Keratinocyte (primary cell): ENCODE data around the gene SYCE3. TPM values are rescaled to one million over a fixed set of nuclear protein-coding genes. Genes with fewer than 3 reads are reported as not detected.

Experiments
- DNase-seq: peaks from one replicate; pipeline ENCODE4 v3.0.0-alpha.2; 2011; ENCODE audit warnings: low read depth, missing footprints, low spot score
- FAIRE-seq: peaks from 2 replicates; lab custom pipeline; 2011; peaks lifted over from hg19 to GRCh38; lab: Jason Lieb, UNC
- H2AFZ ChIP-seq: 2 replicates; pipeline ENCODE4 v1.6.0; 2012; ENCODE audit warnings: low read length, control low read depth, inconsistent platforms; ENCODE audit not compliant: control insufficient read depth
- H3K27ac ChIP-seq: 2 replicates; pipeline ENCODE4 v1.5.1; 2011; ENCODE audit warnings: low read length; ENCODE audit not compliant: control insufficient read depth, insufficient read depth
- H3K27me3 ChIP-seq: 3 replicates; pipeline ENCODE4 v1.6.0; 2011; ENCODE audit warnings: low read length; ENCODE audit not compliant: control insufficient read depth, insufficient read depth; ENCODE audit errors: extremely low read depth
- H3K36me3 ChIP-seq, 2 experiments: 2 replicates in 1 of 2; 3 replicates in 1 of 2; pipeline ENCODE4 v1.5.1; 2011; ENCODE audit warnings: low read length in 2 of 2, mild to moderate bottlenecking in 1 of 2; ENCODE audit not compliant: control insufficient read depth in 2 of 2, insufficient read depth in 2 of 2; ENCODE audit errors: extremely low read depth in 1 of 2
- H3K4me1 ChIP-seq: 3 replicates; pipeline ENCODE4 v1.5.1; 2011; ENCODE audit warnings: low read length; ENCODE audit not compliant: control insufficient read depth, insufficient read depth; ENCODE audit errors: extremely low read depth
- H3K4me2 ChIP-seq: 3 replicates; pipeline ENCODE4 v1.6.0; 2011; ENCODE audit warnings: low read depth, low read length; ENCODE audit not compliant: control insufficient read depth, insufficient read depth; ENCODE audit errors: extremely low read depth
- H3K4me3 ChIP-seq, 3 experiments: fragments of 200-600 bp in 1 of 3; sonication (generic) in 1 of 3; 2 replicates in 2 of 3; 3 replicates in 1 of 3; pipeline ENCODE4 v1.5.1; 2011 to 2016; ENCODE audit warnings: low read length in 3 of 3, mild to moderate bottlenecking in 3 of 3, control low read depth in 2 of 3, inconsistent platforms in 1 of 3, low read depth in 1 of 3, mixed read lengths in 1 of 3, mixed run types in 1 of 3, moderate library complexity in 1 of 3; ENCODE audit not compliant: control insufficient read depth in 2 of 3, insufficient read depth in 2 of 3; ENCODE audit errors: extremely low read depth in 1 of 3
- H3K79me2 ChIP-seq: 2 replicates; pipeline ENCODE4 v1.6.0; 2012; ENCODE audit warnings: low read length; ENCODE audit not compliant: control insufficient read depth, insufficient read depth
- H3K9ac ChIP-seq: 3 replicates; pipeline ENCODE4 v1.6.0; 2011; ENCODE audit warnings: low read length; ENCODE audit not compliant: control insufficient read depth, insufficient read depth; ENCODE audit errors: extremely low read depth
- H3K9me1 ChIP-seq: 3 replicates; pipeline ENCODE4 v1.6.0; 2011; ENCODE audit warnings: low read length; ENCODE audit not compliant: control insufficient read depth, insufficient read depth; ENCODE audit errors: extremely low read depth
- H3K9me3 ChIP-seq: 2 replicates; pipeline ENCODE4 v1.5.1; 2012; ENCODE audit warnings: low read depth, low read length; ENCODE audit not compliant: control insufficient read depth
- H4K20me1 ChIP-seq: 3 replicates; pipeline ENCODE4 v1.6.0; 2011; ENCODE audit warnings: low read length; ENCODE audit not compliant: control insufficient read depth, insufficient read depth; ENCODE audit errors: extremely low read depth
- CTCF ChIP-seq, 3 experiments: IDR thresholded peaks in 1 of 3; conservative IDR thresholded peaks in 1 of 3; optimal IDR thresholded peaks in 1 of 3; 2 replicates in 2 of 3; 3 replicates in 1 of 3; pipeline versions ENCODE3 to v1.5.1; 2011; ENCODE audit warnings: low read length in 3 of 3, mild to moderate bottlenecking in 3 of 3, moderate library complexity in 2 of 3, control low read depth in 1 of 3, inconsistent platforms in 1 of 3; ENCODE audit not compliant: insufficient read depth in 2 of 3; ENCODE audit errors: extremely low read depth in 1 of 3
- EZH2 ChIP-seq: IDR thresholded peaks from one replicate; pipeline ENCODE4 v1.6.1; 2012; ENCODE audit warnings: inconsistent platforms, mild to moderate bottlenecking, low read length, moderate library complexity
- dilution Hi-C: fragments of 300-500 bp; cut with MboI; formaldehyde crosslinking; loops from one replicate; pipeline ENCODE4 v1.7.0; 2020; ENCODE audit warnings: low sequenced_read_pairs; ENCODE audit not compliant: extremely low pct_ligation_motif_present
- polyA plus RNA-seq, 5 experiments: library from polyadenylated mRNA; depleted of rRNA in 3 of 5; stranded (reverse) in 3 of 5; stranded (forward) in 1 of 5; unstranded in 1 of 5; fragments of >200 nt; gene quantifications; 1 replicate in 1 of 5; 2 replicates in 3 of 5; 3 replicates in 1 of 5; pipeline versions ENCODE4 v1.2.1 to v1.2.3, GENCODE V29; 2011 to 2012; ENCODE audit warnings: missing spikeins in 2 of 5, low read depth in 1 of 5, low replicate concordance in 1 of 5

The SYCE3 gene
- polyA plus RNA-seq, 1 donor (not counting 4 experiments of a cell fraction or from before 2014, with no cell fraction given): 0.17 TPM

GRCh38 chr22:50583294-50583861 is 20.7 kb upstream of the SYCE3 start:
- Histone ChIP-seq H3K9me1 (no peaks in the 10 kb centered on the region), H3K9me3 (no peaks in the 10 kb centered on the region), H3K9ac (peak overlapping the region; percentile 95), H4K20me1 (no peaks in the 10 kb centered on the region), H3K36me3 (peaks cover 2 to 11% of the 10 kb centered on the region in 2 experiments), H3K27ac (peak overlapping the region; percentile 39), H2AFZ (peak overlapping the region; percentile 67), H3K27me3 (no peaks in the 10 kb centered on the region), H3K4me3 (peak overlapping the region; percentile 79 to 94 (median 89)), H3K79me2 (peaks cover 15% of the 10 kb centered on the region), H3K4me1 (peaks cover 12% of the 10 kb centered on the region), H3K4me2 (peak overlapping the region; percentile 96)
- DNase-seq: no peak
- dilution Hi-C loops: no loop called here
- peak; percentile 13 for FAIRE-seq
- TF ChIP-seq EZH2: no peak
- no peak for TF ChIP-seq CTCF (optimal IDR thresholded peaks at IDR 0.05 in 1 of 3, IDR thresholded peaks at IDR 0.05 in 1 of 3, conservative IDR thresholded peaks at IDR 0.05 in 1 of 3; ENCODE audit: extremely low read depth in 1 of 3, insufficient read depth in 2 of 3, low read length in 3 of 3)

- Histone ChIP-seq H3K27me3 (no peaks in the 10 kb centered on the region), H3K9me3 (no peaks in the 10 kb centered on the region), H3K4me2 (peak within 1 kb of the TSS; percentile 96), H3K9me1 (no peaks in the 10 kb centered on the region), H3K4me1 (peaks cover 12% of the 10 kb centered on the region), H3K36me3 (peaks cover 2 to 11% of the 10 kb centered on the region in 2 experiments), H3K79me2 (peaks cover 15% of the 10 kb centered on the region), H3K27ac (peak within 1 kb of the TSS; percentile 84), H3K9ac (peak within 1 kb of the TSS; percentile 95), H2AFZ (peak within 1 kb of the TSS; percentile 81), H4K20me1 (no peaks in the 10 kb centered on the region), H3K4me3 (peak within 1 kb of the TSS; percentile 79 to 94 (median 89))
- FAIRE-seq: no peak
- dilution Hi-C loops: no loop called here
- DNase-seq: peak; percentile 80
- TF ChIP-seq EZH2: no peak
- no peak for TF ChIP-seq CTCF (optimal IDR thresholded peaks at IDR 0.05 in 1 of 3, IDR thresholded peaks at IDR 0.05 in 1 of 3, conservative IDR thresholded peaks at IDR 0.05 in 1 of 3; ENCODE audit: extremely low read depth in 1 of 3, insufficient read depth in 2 of 3, low read length in 3 of 3)
Observed at GRCh38 chr22:50582493-50583293, 20.0 kb upstream of the SYCE3 start, which contains the start of gene CHKB. CHKB (minus strand) TSS chr22:50582849; CDS start chr22:50582781, 68 bp downstream.
